Measurements from ENCODE around the gene MBNL2. TPM values are rescaled to one million over a fixed set of nuclear protein-coding genes. Genes with fewer than 3 reads are reported as not detected.

MBNL2 gene
- total and polyA plus RNA-seq, 2 donors = 33.3 to 139 TPM

DNA sequence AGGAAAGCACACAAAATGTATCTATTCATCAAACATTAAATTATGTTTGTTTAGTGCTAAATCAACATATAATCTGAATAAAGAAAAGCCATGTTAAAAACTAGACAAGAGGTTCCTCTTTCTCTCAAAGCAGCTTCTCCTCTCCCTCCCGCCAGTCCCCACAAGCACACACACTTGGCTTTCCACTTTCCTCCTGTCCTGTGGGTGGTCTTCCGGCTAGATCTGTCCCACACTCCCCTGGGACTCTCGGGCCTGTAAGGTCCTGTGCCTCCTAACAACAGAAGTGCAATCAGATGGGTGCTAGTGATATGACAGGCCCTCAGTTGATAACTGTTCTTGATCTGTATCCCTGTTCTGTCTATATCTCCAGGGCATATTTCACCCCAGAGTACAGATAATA lies 166.2 kb downstream of the MBNL2 start:
- Histone ChIP-seq H3K27ac (ENCODE audit: low read depth) (no peak overlapping the region), H3K4me1 (ENCODE audit: insufficient read depth) (no peaks in the 10 kb centered on the region), H3K36me3 (ENCODE audit: insufficient read depth) (no peaks in the 10 kb centered on the region), H3K4me3 (ENCODE audit: low read depth, low read length) (no peak overlapping the region)
- WGBS = 59% methylated on average over 3 of the region's 3 CpGs
- no peak for DNase-seq (ENCODE audit: extremely low spot score)

DNA sequence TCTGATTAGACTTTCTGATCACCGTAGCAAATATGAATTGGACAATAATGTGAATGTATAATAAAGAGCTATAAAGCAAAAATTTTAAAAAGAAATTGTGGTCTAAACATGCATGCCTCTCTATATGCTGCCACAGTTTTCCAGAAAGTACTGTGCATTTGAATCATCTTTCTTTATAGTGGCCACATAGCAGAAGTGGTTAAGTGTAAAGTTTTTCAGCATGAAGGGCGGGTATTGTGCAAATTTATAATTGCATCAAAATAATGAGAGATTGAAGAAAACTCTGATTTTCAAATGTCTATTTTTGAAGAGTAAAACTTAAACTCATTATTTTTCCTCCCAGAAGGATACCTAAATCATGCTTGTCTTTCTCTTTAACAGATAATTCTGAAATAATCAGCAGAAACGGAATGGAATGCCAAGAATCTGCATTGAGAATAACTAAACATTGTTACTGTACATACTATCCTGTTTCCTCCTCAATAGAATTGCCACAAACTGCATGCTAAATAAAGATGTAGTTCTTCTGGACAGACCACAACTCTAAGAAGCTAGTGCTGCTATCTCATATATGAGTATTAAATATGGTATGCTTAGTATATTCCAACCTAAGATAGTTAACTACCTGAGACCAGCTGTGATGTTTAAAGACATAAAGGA lies 168.9 kb downstream of the MBNL2 start:
- Histone ChIP-seq H3K4me1 (ENCODE audit: insufficient read depth) (no peaks in the 10 kb centered on the region), H3K36me3 (ENCODE audit: insufficient read depth) (no peaks in the 10 kb centered on the region), H3K27ac (ENCODE audit: low read depth) (no peak overlapping the region), H3K4me3 (ENCODE audit: low read depth, low read length) (no peak overlapping the region)
- 71% methylated on average over 3 of the region's 3 CpGs for WGBS
- no peak for DNase-seq (ENCODE audit: extremely low spot score)

DNA sequence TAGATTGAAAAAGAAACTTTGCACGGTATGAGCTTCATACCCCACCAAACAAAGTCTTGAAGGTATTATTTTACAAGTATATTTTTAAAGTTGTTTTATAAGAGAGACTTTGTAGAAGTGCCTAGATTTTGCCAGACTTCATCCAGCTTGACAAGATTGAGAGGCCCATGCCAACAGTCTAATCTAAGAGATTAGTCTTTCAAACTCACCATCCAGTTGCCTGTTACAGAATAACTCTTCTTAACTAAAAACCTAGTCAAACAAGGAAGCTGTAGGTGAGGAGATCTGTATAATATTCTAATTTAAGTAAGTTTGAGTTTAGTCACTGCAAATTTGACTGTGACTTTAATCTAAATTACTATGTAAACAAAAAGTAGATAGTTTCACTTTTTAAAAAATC lies 169.9 kb downstream of the MBNL2 start:
- DNase-seq (ENCODE audit: extremely low spot score) = no peak
- Histone ChIP-seq H3K27ac (ENCODE audit: low read depth) (no peak overlapping the region), H3K36me3 (ENCODE audit: insufficient read depth) (no peaks in the 10 kb centered on the region), H3K4me1 (ENCODE audit: insufficient read depth) (no peaks in the 10 kb centered on the region), H3K4me3 (ENCODE audit: low read depth, low read length) (no peak overlapping the region)
- WGBS = 59% methylated on average over 1 of the region's 1 CpG

DNA sequence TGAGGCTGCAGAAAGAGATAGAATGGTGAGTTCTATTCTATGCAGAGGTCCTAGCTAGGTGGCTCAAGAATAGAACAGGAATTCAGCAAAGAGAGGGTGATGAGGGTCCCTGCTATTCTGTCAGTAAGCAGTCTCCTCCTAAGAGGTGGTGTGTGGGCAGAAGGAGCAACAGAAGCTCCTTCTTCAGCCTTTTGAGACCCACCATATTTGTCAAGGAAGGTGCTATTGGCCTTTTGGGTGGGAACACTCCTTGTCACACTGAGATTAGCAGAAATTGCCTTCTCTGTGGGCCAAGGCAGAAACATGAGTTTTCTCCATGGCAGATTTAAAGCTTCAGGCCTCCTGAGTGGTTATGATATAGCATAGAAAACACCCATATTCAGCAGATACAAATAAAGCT lies 172.4 kb downstream of the MBNL2 start:
- Histone ChIP-seq H3K4me1 (ENCODE audit: insufficient read depth) (no peaks in the 10 kb centered on the region), H3K36me3 (ENCODE audit: insufficient read depth) (no peaks in the 10 kb centered on the region), H3K4me3 (ENCODE audit: low read depth, low read length) (no peak overlapping the region), H3K27ac (ENCODE audit: low read depth) (no peak overlapping the region)
- no peak for DNase-seq (ENCODE audit: extremely low spot score)

DNA sequence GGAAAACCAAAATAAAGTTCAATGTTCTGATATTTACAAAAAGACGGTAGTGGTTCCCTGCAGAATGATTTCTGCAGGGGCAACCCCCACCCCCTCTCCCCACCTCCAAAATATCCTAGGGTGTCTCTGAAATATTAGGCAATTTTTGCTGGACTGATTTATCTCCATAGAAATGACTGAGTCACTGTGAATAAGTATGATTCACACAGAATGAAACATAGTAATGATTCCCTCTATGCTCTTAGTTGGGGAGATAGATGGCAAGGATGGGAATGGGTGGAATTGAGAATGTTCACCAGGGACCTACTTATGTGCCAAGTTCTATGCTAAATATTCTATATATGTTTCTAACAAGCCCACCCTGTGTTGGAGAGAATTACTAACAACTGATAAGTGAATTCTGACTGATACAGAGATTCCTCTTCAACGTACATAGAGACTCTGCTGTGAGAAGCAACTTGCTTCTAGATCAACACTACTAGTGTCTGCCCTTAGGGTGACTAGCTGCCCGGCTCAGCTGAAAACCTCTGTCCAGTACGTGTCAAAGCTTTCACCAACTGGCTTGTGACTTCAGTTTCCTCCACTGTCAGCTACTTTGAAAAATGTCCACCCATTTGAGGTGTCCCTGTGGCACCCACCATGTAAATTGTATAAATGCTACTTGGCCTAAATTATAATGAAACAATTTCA lies 173.5 kb downstream of the MBNL2 start:
- Histone ChIP-seq H3K4me1 (ENCODE audit: insufficient read depth) (no peaks in the 10 kb centered on the region), H3K4me3 (ENCODE audit: low read depth, low read length) (no peak overlapping the region), H3K27ac (ENCODE audit: low read depth) (no peak overlapping the region), H3K36me3 (ENCODE audit: insufficient read depth) (no peaks in the 10 kb centered on the region)
- WGBS = 83% methylated on average over 4 of the region's 4 CpGs
- DNase-seq (ENCODE audit: extremely low spot score) = no peak

DNA sequence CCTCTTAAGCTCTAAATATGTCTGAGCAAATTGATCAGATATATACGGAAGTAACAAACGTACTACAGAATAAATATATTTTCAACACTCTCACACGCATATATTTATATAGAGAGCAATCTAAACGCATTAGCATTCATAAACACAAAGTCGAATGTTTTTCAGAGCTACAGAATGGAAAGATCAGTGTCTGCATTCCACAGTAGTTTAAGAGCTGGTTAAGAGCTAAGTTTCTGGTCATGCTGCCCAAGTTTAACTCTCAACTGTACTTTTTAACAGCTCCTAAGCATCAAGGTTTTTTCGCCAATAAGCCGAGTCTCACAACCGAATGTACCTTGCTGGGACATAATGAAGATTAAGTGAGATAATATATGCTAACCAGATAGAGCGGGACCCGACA lies 175.1 kb downstream of the MBNL2 start:
- 48% methylated on average over 10 of the region's 10 CpGs for WGBS

DNA sequence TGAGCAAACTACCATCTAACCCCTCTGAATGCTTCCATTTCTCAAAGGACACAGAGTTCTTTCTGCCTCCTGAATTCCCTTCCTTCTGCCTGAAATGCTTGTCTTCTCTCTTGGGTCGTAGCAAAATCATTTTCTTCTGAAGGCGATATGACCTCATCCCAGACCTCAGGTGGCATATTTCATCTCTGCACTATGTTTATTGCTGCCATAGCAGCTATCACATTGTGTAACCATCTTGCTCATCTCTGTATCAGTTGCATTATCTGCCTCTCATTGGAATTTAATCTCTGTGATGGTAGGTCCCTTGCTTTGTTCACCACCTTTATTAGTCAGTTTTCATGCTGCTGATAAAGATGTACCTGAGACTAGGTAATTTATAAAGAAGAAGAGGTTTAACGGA lies 179.3 kb downstream of the MBNL2 start:
- Histone ChIP-seq H3K4me1 (ENCODE audit: insufficient read depth) (no peaks in the 10 kb centered on the region), H3K27ac (ENCODE audit: low read depth) (no peak overlapping the region), H3K4me3 (ENCODE audit: low read depth, low read length) (no peak overlapping the region), H3K36me3 (ENCODE audit: insufficient read depth) (no peaks in the 10 kb centered on the region)
- WGBS = 77% methylated on average over 3 of the region's 3 CpGs
- DNase-seq (ENCODE audit: extremely low spot score) = no peak

More for the DNA sequence above, 175.1 kb downstream of the MBNL2 start:
- DNase-seq (ENCODE audit: extremely low spot score) = no peak
- H3K4me1 ChIP-seq (ENCODE audit: insufficient read depth) = no peaks in the 10 kb centered on the region
- no peaks in the 10 kb centered on the region for H3K36me3 ChIP-seq (ENCODE audit: insufficient read depth)
- H3K27ac ChIP-seq (ENCODE audit: low read depth) = no peak overlapping the region
- H3K4me3 ChIP-seq (ENCODE audit: low read depth, low read length) = no peak overlapping the region

DNA sequence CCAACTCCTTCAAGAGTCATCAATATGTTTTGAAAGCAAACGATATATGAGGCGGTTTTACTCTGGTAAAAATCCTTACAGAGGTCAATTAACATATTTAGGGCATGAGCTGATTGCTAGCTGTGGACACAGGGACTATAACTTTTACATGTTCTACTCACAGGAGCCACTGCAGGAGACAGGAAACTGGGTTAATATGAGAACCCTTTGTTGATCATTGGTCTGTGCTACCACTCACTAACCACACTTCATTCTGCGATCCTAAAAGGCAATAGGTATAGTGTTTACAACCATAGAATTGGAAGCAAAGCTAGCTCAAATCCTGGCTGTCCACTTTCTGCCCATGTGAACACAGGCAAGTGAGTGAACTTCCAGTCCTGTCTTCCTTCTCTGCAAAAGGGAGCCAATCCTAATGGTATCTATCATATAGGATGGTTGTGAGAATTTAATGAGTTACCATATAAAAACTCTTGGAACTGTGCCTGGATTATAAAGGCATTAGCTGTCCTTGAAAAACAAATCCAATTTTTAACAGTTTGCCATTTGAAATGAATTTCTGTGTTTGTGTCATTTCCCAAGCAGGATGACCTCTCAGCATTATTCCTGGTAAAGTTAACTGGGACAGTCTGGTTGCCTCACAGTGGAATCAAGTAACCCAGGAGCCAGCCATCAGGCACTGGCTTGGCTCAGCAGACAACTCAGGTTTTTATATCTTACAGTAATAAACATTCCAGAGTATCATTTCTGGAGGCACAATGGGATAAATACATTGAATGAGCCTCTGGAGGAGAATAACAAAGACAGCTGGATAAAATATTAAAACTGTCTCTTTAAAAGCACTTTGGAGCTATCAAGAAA lies 182.0 kb downstream of the MBNL2 start:
- WGBS = 79% methylated on average over 3 of the region's 3 CpGs
- H3K4me3 ChIP-seq (ENCODE audit: low read depth, low read length) = no peak overlapping the region
- no peaks in the 10 kb centered on the region for H3K36me3 ChIP-seq (ENCODE audit: insufficient read depth)
- H3K4me1 ChIP-seq (ENCODE audit: insufficient read depth) = no peaks in the 10 kb centered on the region
- H3K27ac ChIP-seq (ENCODE audit: low read depth) = no peak overlapping the region
- no peak for DNase-seq (ENCODE audit: extremely low spot score)

DNA sequence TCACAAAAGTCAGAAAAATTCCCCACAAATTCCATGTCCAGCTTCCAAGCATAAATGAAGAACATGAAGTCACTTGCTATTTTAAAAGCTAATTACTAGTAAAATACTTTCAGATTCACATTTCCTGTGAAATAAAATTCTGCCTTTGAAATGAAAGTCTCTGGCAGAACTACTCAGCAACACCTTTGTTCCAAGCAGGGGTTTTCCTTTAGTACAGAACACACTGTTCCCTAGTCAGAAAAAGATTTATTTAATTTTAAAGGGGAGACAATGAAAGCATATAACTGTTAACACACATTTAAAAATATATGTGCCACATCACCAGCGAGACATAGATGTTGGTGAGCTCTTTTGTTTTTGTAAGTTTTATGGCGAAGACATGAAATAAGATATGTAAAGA lies 185.4 kb downstream of the MBNL2 start:
- no peak overlapping the region for H3K4me3 ChIP-seq (ENCODE audit: low read depth, low read length)
- no peak overlapping the region for H3K27ac ChIP-seq (ENCODE audit: low read depth)
- no peak for DNase-seq (ENCODE audit: extremely low spot score)
- 79% methylated on average over 2 of the region's 2 CpGs for WGBS
- H3K4me1 ChIP-seq (ENCODE audit: insufficient read depth) = no peaks in the 10 kb centered on the region
- no peaks in the 10 kb centered on the region for H3K36me3 ChIP-seq (ENCODE audit: insufficient read depth)

DNA sequence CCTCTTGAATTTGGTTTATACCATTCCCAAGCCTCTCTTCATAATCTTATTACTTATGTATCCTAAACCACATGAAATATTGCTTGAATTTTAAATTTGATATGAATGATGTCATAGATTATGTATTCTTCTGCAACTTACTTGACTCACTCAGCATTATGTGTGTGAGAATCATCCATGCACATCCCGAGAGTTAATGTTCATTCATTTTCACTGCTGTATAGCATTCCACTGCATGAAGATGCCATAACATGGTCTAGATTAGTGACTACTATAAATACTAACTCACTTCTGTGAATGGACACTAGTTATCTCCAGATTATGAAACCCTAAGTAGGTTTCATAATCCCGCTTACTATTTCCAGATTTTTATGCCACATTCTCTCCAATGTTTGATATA lies 186.8 kb downstream of the MBNL2 start:
- H3K4me3 ChIP-seq (ENCODE audit: low read depth, low read length) = no peak overlapping the region
- no peaks in the 10 kb centered on the region for H3K36me3 ChIP-seq (ENCODE audit: insufficient read depth)
- no peaks in the 10 kb centered on the region for H3K4me1 ChIP-seq (ENCODE audit: insufficient read depth)
- H3K27ac ChIP-seq (ENCODE audit: low read depth) = no peak overlapping the region
- 97% methylated on average over 2 of the region's 2 CpGs for WGBS
- DNase-seq (ENCODE audit: extremely low spot score) = no peak

DNA sequence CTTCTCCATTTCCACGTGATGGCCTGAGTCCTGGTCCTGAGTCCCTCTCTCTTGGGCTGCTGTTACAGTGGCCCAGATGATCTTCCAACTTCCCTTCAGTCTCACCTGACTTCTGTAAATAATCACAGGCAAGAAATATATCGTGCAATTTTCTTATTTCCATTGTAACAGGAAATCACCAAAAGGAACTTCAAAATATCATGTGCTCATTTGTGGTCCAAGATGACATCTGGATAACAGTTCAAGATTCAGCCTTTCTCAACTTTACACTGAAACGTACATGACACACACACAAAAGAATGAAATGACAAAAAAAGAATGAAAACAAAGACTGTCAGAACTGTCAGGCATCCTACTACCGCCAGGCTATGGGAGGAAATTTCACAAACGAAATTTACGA lies 189.9 kb downstream of the MBNL2 start:
- 89% methylated on average over 6 of the region's 6 CpGs for WGBS
- Histone ChIP-seq H3K4me1 (ENCODE audit: insufficient read depth) (no peaks in the 10 kb centered on the region), H3K36me3 (ENCODE audit: insufficient read depth) (no peaks in the 10 kb centered on the region), H3K4me3 (ENCODE audit: low read depth, low read length) (no peak overlapping the region), H3K27ac (ENCODE audit: low read depth) (no peak overlapping the region)
- no peak for DNase-seq (ENCODE audit: extremely low spot score)

DNA sequence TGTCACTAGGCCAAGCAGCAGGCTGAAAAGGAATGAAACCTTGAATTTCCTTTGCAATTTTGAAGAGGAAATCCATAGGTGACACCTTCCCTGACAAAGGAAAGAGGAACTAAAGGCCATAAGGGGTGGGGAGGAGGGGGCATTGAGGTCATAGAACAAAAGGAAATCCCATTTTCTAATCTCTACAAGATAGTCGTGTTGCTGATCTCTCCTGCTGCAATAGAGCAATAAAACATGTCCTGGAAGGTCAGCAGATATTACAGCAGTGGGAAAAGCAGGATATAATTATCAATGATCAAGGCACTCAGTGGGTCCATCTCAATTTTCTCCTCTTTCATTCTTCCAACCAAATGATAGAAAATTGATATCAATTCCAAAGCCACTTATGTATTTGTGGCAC lies 191.6 kb downstream of the MBNL2 start:
- Histone ChIP-seq H3K4me1 (ENCODE audit: insufficient read depth) (no peaks in the 10 kb centered on the region), H3K36me3 (ENCODE audit: insufficient read depth) (no peaks in the 10 kb centered on the region), H3K27ac (ENCODE audit: low read depth) (no peak overlapping the region), H3K4me3 (ENCODE audit: low read depth, low read length) (no peak overlapping the region)
- 27% methylated on average over 1 of the region's 1 CpG for WGBS
- no peak for DNase-seq (ENCODE audit: extremely low spot score)

DNA sequence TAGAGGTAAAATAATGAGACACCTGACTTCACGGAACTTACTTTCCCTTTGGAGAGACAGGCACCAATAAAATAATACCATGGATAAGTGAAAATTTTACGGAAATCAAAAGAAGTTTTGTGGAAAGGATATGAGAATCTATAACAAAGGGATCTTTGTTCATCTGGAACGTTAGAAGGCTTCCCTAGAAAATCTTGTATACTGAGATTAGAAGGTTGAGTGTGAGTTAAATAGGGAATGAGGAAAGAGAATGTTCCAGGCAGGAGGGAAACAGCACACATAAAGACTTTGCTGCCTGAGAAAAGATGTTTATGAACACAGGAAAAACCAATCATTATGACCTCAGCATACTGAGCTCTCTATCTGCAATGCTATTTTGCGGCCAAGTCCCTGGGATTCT lies 192.3 kb downstream of the MBNL2 start:
- DNase-seq (ENCODE audit: extremely low spot score) = no peak
- Histone ChIP-seq H3K27ac (ENCODE audit: low read depth) (no peak overlapping the region), H3K36me3 (ENCODE audit: insufficient read depth) (no peaks in the 10 kb centered on the region), H3K4me1 (ENCODE audit: insufficient read depth) (no peaks in the 10 kb centered on the region), H3K4me3 (ENCODE audit: low read depth, low read length) (no peak overlapping the region)
- WGBS = 59% methylated on average over 4 of the region's 4 CpGs

DNA sequence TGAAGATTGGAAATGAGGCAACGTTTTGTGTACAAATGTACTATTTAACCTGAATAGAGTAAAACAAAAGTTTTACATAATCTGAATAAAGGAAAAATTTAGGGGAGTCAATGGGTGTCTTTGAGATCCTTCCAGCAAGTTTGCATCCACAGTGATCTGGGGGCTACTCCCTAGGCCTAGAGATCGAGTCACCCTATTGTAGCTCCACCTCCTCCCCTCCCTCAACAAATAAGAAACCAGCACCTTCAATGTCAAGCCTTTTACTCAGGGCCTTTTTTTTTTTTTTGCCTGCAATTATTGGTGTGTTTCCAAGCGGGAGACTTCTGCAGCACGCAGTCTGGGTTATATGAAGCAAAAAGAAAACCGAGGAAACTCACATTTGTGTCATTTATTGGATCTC lies 195.6 kb downstream of the MBNL2 start:
- Histone ChIP-seq H3K4me1 (ENCODE audit: insufficient read depth) (no peaks in the 10 kb centered on the region), H3K4me3 (ENCODE audit: low read depth, low read length) (no peak overlapping the region), H3K36me3 (ENCODE audit: insufficient read depth) (no peaks in the 10 kb centered on the region), H3K27ac (ENCODE audit: low read depth) (no peak overlapping the region)
- 59% methylated on average over 5 of the region's 5 CpGs for WGBS
- no peak for DNase-seq (ENCODE audit: extremely low spot score)

All from urinary bladder (tissue), 4 donors.